ENCODE measurements around the gene CAMKK2. TPM values are rescaled to one million over a fixed set of nuclear protein-coding genes. Genes with fewer than 3 reads are reported as not detected.

CAMKK2 gene
- total RNA-seq, 1 donor from 2014 or later, result 20.5 TPM

GRCh38 chr12:121188227-121188626 lies 108.3 kb downstream of the CAMKK2 start:
- no peaks in the 10 kb centered on the region for H3K27me3 Mint-ChIP-seq
- CTCF ChIA-PET, result no interaction called here

More at GRCh38 chr12:121188227-121188626, 108.3 kb downstream of the CAMKK2 start:
- POLR2A ChIA-PET, result interaction anchor here (0.6 kb wide), 2 partner anchors 9 to 100 kb away, joined by 6 read pairs; no protein-coding TSS in a partner anchor
- Mint-ChIP-seq H3K4me3 (no peak overlapping the region), H3K4me1 (peaks cover 24% of the 10 kb centered on the region), H3K27ac (no peak overlapping the region), H3K9me3 (no peaks in the 10 kb centered on the region), H3K36me3 (ENCODE audit: low read depth) (no peaks in the 10 kb centered on the region)
- intact Hi-C loops (cut with micrococcal nuclease), result no loop called here
- ATAC-seq (ENCODE audit: low read depth), result no peak
- no peak for TF ChIP-seq CTCF (IDR thresholded peaks at IDR 0.05)
- DNase-seq, result no peak

Other genes with a start within 250 kb of the CAMKK2 start
- 2.7 and 5.3 TPM in 2 replicates for gene P2RX7, start 163.8 kb downstream of the CAMKK2 start, total RNA-seq
- gene P2RX4, start 86.6 kb downstream of the CAMKK2 start, total RNA-seq, result 17.0 and 19.5 TPM in 2 replicates
- 116 and 143 TPM in 2 replicates for gene ANAPC5, start 55.7 kb upstream of the CAMKK2 start, total RNA-seq
- gene RNF34, start 103.4 kb upstream of the CAMKK2 start, total RNA-seq, result 71.2 and 75.3 TPM in 2 replicates